ENCODE data around the gene NAT16.

The NAT16 gene

DNA sequence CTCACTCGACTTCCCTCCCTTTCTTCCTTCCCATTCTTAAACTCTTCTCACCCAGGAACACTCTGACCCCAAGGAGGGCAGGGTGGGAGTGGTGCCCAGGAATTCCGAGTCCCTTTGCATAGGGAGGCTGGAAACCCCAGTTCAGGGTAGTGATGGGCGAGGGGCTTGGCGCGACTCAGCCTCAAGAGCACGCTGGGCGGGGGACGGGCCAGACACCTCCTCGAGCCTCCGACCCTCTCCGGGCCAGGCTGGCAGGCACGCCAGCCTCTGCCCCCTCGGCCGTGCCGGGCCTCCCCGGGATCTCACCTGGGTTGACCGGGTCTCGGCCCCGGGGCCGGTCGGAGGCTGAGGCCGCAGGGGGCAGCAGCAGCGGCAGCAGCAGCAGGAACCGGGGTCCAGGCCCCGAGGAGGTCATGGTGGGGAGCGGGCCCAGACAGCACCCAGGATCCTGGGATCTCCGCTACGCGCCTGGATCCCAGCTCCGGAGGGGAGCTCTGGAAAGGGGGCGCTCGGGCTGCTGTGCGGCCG is 36.8 kb upstream of the NAT16 start:
- H3K27me3 ChIP-seq (ENCODE audit: low read depth, low read length): no peaks in the 10 kb centered on the region
- H3K4me3 ChIP-seq (ENCODE audit: low read length): peak overlapping the region; percentile 87
- H3K9me3 ChIP-seq (ENCODE audit: insufficient read depth, low read length): no peaks in the 10 kb centered on the region
- H4K20me1 ChIP-seq (ENCODE audit: insufficient read depth, low read length): no peaks in the 10 kb centered on the region
- peak overlapping the region; percentile 95 for H3K4me2 ChIP-seq (ENCODE audit: low read length)
- peak overlapping the region; percentile 88 for H3K9ac ChIP-seq (ENCODE audit: low read length)
- H3K27ac ChIP-seq (ENCODE audit: low read length): peak overlapping the region; percentile 74
- peaks cover 6% of the 10 kb centered on the region for H3K36me3 ChIP-seq (replicated peaks; ENCODE audit: low read depth, low read length)
- peak overlapping the region; percentile 29; the same call in 1 of the 2 replicates for H2AFZ ChIP-seq (ENCODE audit: low read depth, low read length)
- peaks cover 12% of the 10 kb centered on the region for H3K4me1 ChIP-seq (ENCODE audit: low read length)
- H3K79me2 ChIP-seq (ENCODE audit: low read length): peaks cover 32% of the 10 kb centered on the region
- TF ChIP-seq, protein P1, sequence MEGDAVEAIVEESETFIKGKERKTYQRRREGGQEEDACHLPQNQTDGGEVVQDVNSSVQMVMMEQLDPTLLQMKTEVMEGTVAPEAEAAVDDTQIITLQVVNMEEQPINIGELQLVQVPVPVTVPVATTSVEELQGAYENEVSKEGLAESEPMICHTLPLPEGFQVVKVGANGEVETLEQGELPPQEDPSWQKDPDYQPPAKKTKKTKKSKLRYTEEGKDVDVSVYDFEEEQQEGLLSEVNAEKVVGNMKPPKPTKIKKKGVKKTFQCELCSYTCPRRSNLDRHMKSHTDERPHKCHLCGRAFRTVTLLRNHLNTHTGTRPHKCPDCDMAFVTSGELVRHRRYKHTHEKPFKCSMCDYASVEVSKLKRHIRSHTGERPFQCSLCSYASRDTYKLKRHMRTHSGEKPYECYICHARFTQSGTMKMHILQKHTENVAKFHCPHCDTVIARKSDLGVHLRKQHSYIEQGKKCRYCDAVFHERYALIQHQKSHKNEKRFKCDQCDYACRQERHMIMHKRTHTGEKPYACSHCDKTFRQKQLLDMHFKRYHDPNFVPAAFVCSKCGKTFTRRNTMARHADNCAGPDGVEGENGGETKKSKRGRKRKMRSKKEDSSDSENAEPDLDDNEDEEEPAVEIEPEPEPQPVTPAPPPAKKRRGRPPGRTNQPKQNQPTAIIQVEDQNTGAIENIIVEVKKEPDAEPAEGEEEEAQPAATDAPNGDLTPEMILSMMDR (IDR thresholded peaks at IDR 0.05; ENCODE audit: low read depth, low read length): peak; percentile 18; the same call in 1 of the 2 replicates
- TF ChIP-seq EZH2phosphoT487 (IDR thresholded peaks at IDR 0.05; ENCODE audit: low read depth): no peak

DNA sequence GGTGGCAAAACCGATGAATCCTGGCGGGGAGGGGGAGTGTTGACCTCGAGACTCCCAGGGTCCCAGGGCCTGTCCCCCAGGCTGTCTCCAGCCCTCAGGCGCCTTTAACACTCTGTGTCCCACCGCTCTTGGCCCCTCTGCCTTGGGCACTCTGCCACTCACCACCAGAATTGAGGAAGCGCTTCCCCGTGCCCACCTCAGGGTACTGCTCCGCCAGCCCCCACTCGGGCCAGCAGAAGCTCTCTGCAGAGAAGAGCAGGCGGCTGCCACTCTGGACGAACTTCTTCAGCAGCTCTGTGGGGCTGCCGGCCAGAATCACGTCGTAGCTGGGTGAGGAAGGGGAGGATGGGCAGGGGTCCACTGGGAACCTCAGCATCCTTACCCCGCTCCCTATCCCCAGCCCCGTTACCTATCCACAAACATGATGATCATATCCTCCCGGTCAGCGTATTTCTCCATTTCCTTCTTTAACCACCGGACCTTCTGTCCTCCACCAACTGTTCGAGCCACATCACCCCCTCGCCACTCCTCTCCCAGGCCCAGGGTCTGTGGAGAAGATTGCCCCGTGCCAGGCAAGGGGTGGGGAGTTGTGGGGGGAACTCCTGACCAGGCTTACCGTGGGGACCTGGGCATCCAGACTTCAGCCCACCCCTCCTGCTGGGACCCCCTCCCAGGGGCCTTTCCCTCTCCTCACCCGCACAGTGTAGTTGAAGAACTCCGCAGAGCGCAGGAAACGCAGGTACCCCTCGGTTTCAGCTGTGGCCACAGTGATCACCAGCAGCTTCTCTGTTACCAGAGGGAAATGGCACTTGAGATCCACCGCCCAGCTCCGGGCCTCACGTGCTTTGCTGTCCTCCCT is 36.1 kb upstream of the NAT16 start:
- no peak for TF ChIP-seq EZH2phosphoT487 (IDR thresholded peaks at IDR 0.05; ENCODE audit: low read depth)
- TF ChIP-seq, protein P1 (IDR thresholded peaks at IDR 0.05; ENCODE audit: low read depth, low read length): no peak
- Histone ChIP-seq H3K4me2 (ENCODE audit: low read length) (peak overlapping the region; percentile 95), H3K27me3 (ENCODE audit: low read depth, low read length) (no peaks in the 10 kb centered on the region), H3K79me2 (ENCODE audit: low read length) (peaks cover 29% of the 10 kb centered on the region), H4K20me1 (ENCODE audit: insufficient read depth, low read length) (no peaks in the 10 kb centered on the region), H3K4me1 (ENCODE audit: low read length) (peaks cover 12% of the 10 kb centered on the region), H2AFZ (ENCODE audit: low read depth, low read length) (0 out of 2 replicates have a peak overlapping the region, but pooled peaks have one; percentile 29), H3K4me3 (ENCODE audit: low read length) (peak overlapping the region; percentile 87), H3K36me3 (replicated peaks; ENCODE audit: low read depth, low read length) (peaks cover 6% of the 10 kb centered on the region), H3K27ac (ENCODE audit: low read length) (no peak overlapping the region; the same call in 1 of the 2 replicates), H3K9ac (ENCODE audit: low read length) (peak overlapping the region; percentile 88), H3K9me3 (ENCODE audit: insufficient read depth, low read length) (no peaks in the 10 kb centered on the region)

DNA sequence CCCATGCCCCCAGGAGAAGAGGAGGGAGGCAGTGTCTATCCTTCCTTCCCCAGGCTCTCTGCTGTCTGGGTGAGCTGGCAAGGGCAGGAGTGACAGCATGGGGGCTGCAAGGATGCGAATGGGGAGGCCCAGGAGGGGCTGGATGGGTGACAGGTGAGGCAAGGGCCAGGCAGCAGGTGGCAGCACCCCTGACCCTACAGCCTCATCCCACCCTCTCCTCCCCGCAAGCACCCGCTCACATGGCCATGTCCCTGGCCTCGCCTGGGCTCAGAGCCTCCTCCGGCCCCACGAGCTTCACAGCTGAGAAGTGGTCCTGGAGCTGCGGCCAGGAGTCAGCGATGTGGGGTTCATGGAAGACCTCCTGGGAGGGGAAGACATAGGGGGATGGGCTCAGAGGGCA is 31.9 kb upstream of the NAT16 start:
- Histone ChIP-seq H3K4me3 (ENCODE audit: low read length) (no peak overlapping the region), H3K79me2 (ENCODE audit: low read length) (peaks cover 12% of the 10 kb centered on the region), H3K27ac (ENCODE audit: low read length) (no peak overlapping the region), H3K9ac (ENCODE audit: low read length) (no peak overlapping the region), H2AFZ (ENCODE audit: low read depth, low read length) (no peak overlapping the region), H4K20me1 (ENCODE audit: insufficient read depth, low read length) (no peaks in the 10 kb centered on the region), H3K27me3 (ENCODE audit: low read depth, low read length) (no peaks in the 10 kb centered on the region), H3K4me2 (ENCODE audit: low read length) (no peak overlapping the region), H3K36me3 (replicated peaks; ENCODE audit: low read depth, low read length) (peaks cover 6% of the 10 kb centered on the region), H3K9me3 (ENCODE audit: insufficient read depth, low read length) (no peaks in the 10 kb centered on the region), H3K4me1 (ENCODE audit: low read length) (peaks cover 6% of the 10 kb centered on the region)
- TF ChIP-seq, protein P1 (IDR thresholded peaks at IDR 0.05; ENCODE audit: low read depth, low read length): no peak
- no peak for TF ChIP-seq EZH2phosphoT487 (IDR thresholded peaks at IDR 0.05; ENCODE audit: low read depth)

DNA sequence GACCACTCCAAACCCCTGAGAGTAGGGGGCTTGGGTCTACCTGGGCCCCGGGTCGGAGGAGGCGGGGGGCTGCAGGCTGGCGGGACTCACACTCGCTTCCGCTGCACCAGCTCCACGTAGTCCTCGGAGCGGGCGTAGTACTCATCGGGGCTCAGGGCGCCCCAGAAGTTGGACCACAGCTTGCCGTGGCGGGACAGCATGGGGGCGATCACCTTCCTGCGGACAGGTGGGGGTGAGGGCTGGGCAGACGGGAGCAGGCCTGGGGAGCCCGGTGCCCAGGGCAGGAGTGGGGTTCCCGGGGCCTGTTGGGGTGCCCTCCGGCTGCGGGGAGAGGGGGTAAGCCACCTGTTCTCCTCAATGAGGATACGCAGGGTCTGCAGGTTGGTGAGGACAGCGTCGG is 31.4 kb upstream of the NAT16 start:
- Histone ChIP-seq H3K4me3 (ENCODE audit: low read length) (no peak overlapping the region), H3K27me3 (ENCODE audit: low read depth, low read length) (no peaks in the 10 kb centered on the region), H3K4me1 (ENCODE audit: low read length) (peaks cover 6% of the 10 kb centered on the region), H3K9ac (ENCODE audit: low read length) (no peak overlapping the region), H3K9me3 (ENCODE audit: insufficient read depth, low read length) (no peaks in the 10 kb centered on the region), H2AFZ (ENCODE audit: low read depth, low read length) (no peak overlapping the region), H3K27ac (ENCODE audit: low read length) (no peak overlapping the region), H3K4me2 (ENCODE audit: low read length) (no peak overlapping the region), H4K20me1 (ENCODE audit: insufficient read depth, low read length) (no peaks in the 10 kb centered on the region), H3K79me2 (ENCODE audit: low read length) (peaks cover 7% of the 10 kb centered on the region), H3K36me3 (replicated peaks; ENCODE audit: low read depth, low read length) (peaks cover 6% of the 10 kb centered on the region)
- no peak for TF ChIP-seq EZH2phosphoT487 (IDR thresholded peaks at IDR 0.05; ENCODE audit: low read depth)
- TF ChIP-seq, protein P1 (IDR thresholded peaks at IDR 0.05; ENCODE audit: low read depth, low read length): no peak

Measured in OCI-LY3 (cell line).